MCF 10A (cell line): ENCODE results near the gene DFFA. TPM values are rescaled to one million over a fixed set of nuclear protein-coding genes. Genes with fewer than 3 reads are reported as not detected.

Experiments
- BruUV-seq: library from RNA; stranded (reverse); fragments of 400-500 nt; replicated peaks from 2 replicates; lab custom pipeline; 2021; lab: Mats Ljungman, UMichigan
- CTCF ChIA-PET: fragments of 300-600 bp; sonication (Branson Sonifier 250); formaldehyde crosslinking; extraction: SDS; loops from one replicate; lab custom pipeline; 2021; ENCODE audit warnings: antibody characterized with exemption, inconsistent platforms; lab: Yijun Ruan, JAX
- POLR2A ChIA-PET: fragments of 300-600, 350-650 bp; sonication (Branson Sonifier 250); formaldehyde crosslinking; extraction: SDS; loops from one replicate; lab custom pipeline; 2020; ENCODE audit warnings: antibody characterized with exemption, inconsistent platforms; lab: Yijun Ruan, JAX
- DNase-seq: peaks from one replicate; pipeline ENCODE4 v3.0.0-alpha.2; 2018; ENCODE audit not compliant: unreplicated experiment
- H3K27ac Mint-ChIP-seq: one replicate; pipeline ENCODE4 v1.8.0; 2022; ENCODE audit warnings: mild to moderate bottlenecking, low read depth, mixed read lengths; ENCODE audit not compliant: unreplicated experiment
- H3K27me3 Mint-ChIP-seq: one replicate; pipeline ENCODE4 v1.8.0; 2022; ENCODE audit warnings: mixed read lengths; ENCODE audit not compliant: insufficient read depth, unreplicated experiment
- H3K36me3 Mint-ChIP-seq: one replicate; pipeline ENCODE4 v1.8.0; 2022; ENCODE audit warnings: mild to moderate bottlenecking, moderate library complexity, mixed read lengths; ENCODE audit not compliant: insufficient read depth, unreplicated experiment
- H3K4me1 Mint-ChIP-seq: one replicate; pipeline ENCODE4 v1.8.0; 2022; ENCODE audit warnings: mixed read lengths; ENCODE audit not compliant: insufficient read depth, unreplicated experiment
- H3K4me3 Mint-ChIP-seq: one replicate; pipeline ENCODE4 v1.8.0; 2022; ENCODE audit warnings: mild to moderate bottlenecking, moderate library complexity, mixed read lengths; ENCODE audit not compliant: unreplicated experiment
- H3K9me3 Mint-ChIP-seq: one replicate; pipeline ENCODE4 v1.8.0; 2022; ENCODE audit warnings: mixed read lengths; ENCODE audit not compliant: unreplicated experiment
- intact Hi-C: fragments of 100-400 bp; cut with micrococcal nuclease; formaldehyde crosslinking; loops from 2 replicates; pipeline ENCODE4 v1.14.1; 2022
- total RNA-seq: library from RNA; stranded (reverse); gene quantifications from 2 replicates; pipeline ENCODE4 v1.2.3, GENCODE V29; 2022
- TF ChIP-seq, protein P1 (sequence below): fragments of 200-600 bp; IDR thresholded peaks from one replicate; pipeline ENCODE4 v1.8.0; 2022; ENCODE audit warnings: antibody characterized with exemption, mild to moderate bottlenecking; ENCODE audit not compliant: unreplicated experiment

DFFA gene
- total RNA-seq, 1 experiment from 2014 or later = 51.3 TPM

DNA sequence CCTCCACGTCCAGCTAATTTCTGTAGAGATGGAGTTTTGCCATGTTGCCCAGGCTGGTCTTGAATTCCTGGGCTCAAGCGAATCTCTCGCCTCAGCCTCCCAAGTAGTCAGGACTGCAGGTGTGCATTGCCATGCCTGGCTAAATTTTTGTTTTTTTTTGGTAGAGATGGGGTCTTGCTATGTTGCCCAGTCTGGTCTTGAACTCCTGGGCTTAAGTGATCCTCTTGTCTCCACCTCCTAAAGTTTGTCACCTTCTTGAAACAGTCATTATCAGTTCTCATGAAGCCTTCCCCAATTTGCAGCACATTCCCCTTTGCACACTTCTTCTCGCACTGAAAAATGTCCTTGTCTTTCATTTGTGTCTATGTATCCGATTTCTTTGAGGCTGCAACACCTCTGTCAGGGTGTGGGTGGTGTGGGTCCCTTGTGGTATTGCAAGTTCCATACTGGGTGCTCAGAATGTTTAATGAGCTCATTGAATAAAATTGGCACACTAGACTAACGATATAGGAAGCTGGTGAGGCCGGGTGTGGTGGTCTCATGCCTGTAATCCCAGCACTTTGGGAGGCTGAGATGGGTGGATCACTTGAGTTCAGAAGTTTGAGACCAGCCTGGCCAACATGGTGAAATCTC, 25.4 kb downstream of the DFFA start:
- Mint-ChIP-seq H3K36me3 (peaks cover 20% of the 10 kb centered on the region), H3K4me3 (no peak overlapping the region), H3K27me3 (no peaks in the 10 kb centered on the region), H3K27ac (no peak overlapping the region), H3K9me3 (no peaks in the 10 kb centered on the region), H3K4me1 (no peaks in the 10 kb centered on the region)
- no TSS peak for BruUV-seq
- CTCF ChIA-PET = interaction anchor here (0.6 to 1.0 kb wide), 3 partner anchors 17 to 39 kb away, joined by 3 to 4 read pairs (median 3); no protein-coding TSS in a partner anchor
- POLR2A ChIA-PET = interaction anchor here (1.0 kb wide), 2 partner anchors 8 to 9 kb away, joined by 3 to 8 read pairs; no protein-coding TSS in a partner anchor
- intact Hi-C loops = no loop called here
- TF ChIP-seq, protein P1, sequence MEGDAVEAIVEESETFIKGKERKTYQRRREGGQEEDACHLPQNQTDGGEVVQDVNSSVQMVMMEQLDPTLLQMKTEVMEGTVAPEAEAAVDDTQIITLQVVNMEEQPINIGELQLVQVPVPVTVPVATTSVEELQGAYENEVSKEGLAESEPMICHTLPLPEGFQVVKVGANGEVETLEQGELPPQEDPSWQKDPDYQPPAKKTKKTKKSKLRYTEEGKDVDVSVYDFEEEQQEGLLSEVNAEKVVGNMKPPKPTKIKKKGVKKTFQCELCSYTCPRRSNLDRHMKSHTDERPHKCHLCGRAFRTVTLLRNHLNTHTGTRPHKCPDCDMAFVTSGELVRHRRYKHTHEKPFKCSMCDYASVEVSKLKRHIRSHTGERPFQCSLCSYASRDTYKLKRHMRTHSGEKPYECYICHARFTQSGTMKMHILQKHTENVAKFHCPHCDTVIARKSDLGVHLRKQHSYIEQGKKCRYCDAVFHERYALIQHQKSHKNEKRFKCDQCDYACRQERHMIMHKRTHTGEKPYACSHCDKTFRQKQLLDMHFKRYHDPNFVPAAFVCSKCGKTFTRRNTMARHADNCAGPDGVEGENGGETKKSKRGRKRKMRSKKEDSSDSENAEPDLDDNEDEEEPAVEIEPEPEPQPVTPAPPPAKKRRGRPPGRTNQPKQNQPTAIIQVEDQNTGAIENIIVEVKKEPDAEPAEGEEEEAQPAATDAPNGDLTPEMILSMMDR = no peak
- no peak for DNase-seq

DNA sequence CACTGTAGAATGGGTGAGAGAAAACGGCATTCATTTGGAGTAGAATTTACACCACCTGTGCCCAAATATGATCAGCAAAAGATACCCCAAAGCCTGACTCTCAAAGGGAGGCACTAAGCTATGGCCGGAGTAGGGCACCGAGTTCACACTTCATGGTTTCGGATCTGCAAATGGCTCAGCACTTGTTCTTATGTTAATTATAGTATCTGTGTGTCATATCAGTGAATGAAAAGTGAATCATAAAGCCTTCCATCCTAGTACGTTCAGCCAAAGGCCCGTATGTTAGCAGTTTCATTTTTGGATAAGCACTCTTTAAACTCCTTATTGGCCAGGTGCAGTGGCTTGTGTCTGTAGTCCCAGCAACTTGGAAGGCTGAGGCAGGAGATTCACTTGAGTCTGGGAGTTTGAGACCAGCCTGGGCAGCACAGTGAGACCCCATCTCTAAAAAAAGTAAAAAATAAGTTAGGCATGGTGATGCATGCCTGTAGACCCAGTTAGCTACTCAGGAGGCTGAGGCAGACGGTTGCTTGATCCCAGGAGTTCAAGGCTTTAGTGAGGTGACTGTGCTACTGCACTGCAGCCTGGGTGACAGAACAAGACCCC, 27.4 kb downstream of the DFFA start:
- POLR2A ChIA-PET = interaction anchor here (0.7 kb wide), 1 partner anchor 44 kb away, joined by 3 read pairs; no protein-coding TSS in a partner anchor
- Mint-ChIP-seq H3K27me3 (no peaks in the 10 kb centered on the region), H3K36me3 (peaks cover 28% of the 10 kb centered on the region), H3K27ac (no peak overlapping the region), H3K4me3 (no peak overlapping the region), H3K9me3 (no peaks in the 10 kb centered on the region), H3K4me1 (no peaks in the 10 kb centered on the region)
- BruUV-seq = no TSS peak
- intact Hi-C loops = no loop called here
- TF ChIP-seq, protein P1 = no peak
- CTCF ChIA-PET = no interaction called here
- no peak for DNase-seq

DNA sequence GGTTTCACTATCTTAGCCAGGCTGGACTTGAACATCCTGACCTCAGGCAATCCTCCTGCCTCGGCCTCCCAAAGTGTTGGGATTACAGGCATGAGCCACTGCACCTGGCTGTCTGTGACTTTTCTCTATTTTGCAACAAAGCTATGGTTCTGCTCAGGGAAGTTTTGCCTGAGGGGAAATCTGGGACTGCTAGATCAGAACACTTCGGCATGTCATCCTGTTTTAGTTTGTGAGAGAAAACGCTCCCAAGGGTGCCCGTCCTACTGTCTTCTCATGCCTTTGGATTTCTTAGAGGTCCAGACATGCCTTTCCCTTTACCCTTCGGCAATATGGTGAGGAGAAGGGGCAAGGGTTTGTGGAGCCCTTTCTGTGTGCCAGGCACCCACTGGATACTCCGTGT, 28.1 kb downstream of the DFFA start:
- H3K9me3 Mint-ChIP-seq = no peaks in the 10 kb centered on the region
- H3K27ac Mint-ChIP-seq = no peak overlapping the region
- H3K27me3 Mint-ChIP-seq = no peaks in the 10 kb centered on the region
- no peaks in the 10 kb centered on the region for H3K4me1 Mint-ChIP-seq
- ChIA-PET POLR2A (no interaction called here), CTCF (interaction anchor here (0.6 to 2.2 kb wide), 2 partner anchors 15 to 1449 kb away, joined by 4 to 6 read pairs; partner anchors contain the start of gene CENPS)
- TF ChIP-seq, protein P1 = no peak
- intact Hi-C loops = no loop called here
- no peak overlapping the region for H3K4me3 Mint-ChIP-seq
- H3K36me3 Mint-ChIP-seq = peaks cover 28% of the 10 kb centered on the region
- no TSS peak for BruUV-seq
- DNase-seq = no peak

DNA sequence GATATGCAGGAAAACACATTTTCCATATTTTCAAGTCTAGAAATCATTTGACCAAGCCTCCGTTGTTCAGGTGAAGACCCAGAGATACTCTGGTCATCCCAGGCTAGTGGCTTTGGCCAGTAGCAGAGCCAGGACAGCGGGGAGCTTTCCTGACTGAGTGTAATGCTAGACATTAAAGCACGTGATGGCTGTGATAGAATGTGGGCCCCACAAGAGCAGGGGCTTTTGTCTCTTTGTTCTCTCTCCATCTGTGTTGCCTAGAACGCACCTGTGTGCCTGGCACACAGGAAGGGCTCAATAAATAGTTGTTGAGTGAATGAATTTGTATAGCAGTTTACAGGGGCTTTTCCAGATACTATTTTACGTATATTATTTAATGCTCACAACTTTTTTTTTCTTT, 31.5 kb downstream of the DFFA start:
- Mint-ChIP-seq H3K4me3 (no peak overlapping the region), H3K9me3 (no peaks in the 10 kb centered on the region), H3K27ac (no peak overlapping the region), H3K27me3 (no peaks in the 10 kb centered on the region), H3K4me1 (no peaks in the 10 kb centered on the region), H3K36me3 (peaks cover 24% of the 10 kb centered on the region)
- intact Hi-C loops = no loop called here
- CTCF ChIA-PET = no interaction called here
- POLR2A ChIA-PET = no interaction called here
- TF ChIP-seq, protein P1 = no peak
- no peak for DNase-seq
- no TSS peak for BruUV-seq
